ENCODE results near the gene OPRD1. TPM values are rescaled to one million over a fixed set of nuclear protein-coding genes. Genes with fewer than 3 reads are reported as not detected.

Gene OPRD1
- polyA plus RNA-seq, 1 experiment: not detected

DNA sequence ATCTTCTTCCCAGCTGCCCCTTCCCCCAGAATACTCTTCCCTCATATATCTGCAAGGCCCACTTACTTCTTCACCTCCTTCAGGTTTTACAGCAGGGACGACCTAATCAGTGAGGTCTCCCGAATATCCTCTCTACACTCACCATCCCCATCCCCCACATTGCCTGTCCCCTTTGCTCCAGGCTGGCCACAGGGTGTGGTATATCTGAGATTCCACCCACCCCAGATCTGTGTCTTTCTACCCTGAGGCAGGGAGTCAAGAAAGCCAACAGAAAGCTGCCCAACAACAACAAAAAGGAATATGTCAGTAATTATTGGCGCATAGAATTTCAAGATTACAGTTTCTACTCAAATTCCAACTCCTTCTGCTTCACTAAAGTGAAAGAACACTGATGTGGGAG lies 30.0 kb upstream of the OPRD1 start:
- Histone ChIP-seq H3K27me3 (ENCODE audit: control insufficient read depth, insufficient read depth, low read length) (no peaks in the 10 kb centered on the region), H3K36me3 (ENCODE audit: control insufficient read depth, insufficient read depth, low read length) (no peaks in the 10 kb centered on the region), H3K4me3 (ENCODE audit: low read depth, low read length) (no peak overlapping the region)
- TF ChIP-seq CTCF (IDR thresholded peaks at IDR 0.05; ENCODE audit: insufficient read depth, low read depth, low read length): no peak
- ChIA-PET CTCF (interaction anchor here (0.6 to 11.7 kb wide), 4 partner anchors 46 to 96 kb away, joined by 3 to 276 read pairs (median 16); no protein-coding TSS in a partner anchor), POLR2A (interaction anchor here (0.8 kb wide), 1 partner anchor 181 kb away, joined by 3 read pairs; no protein-coding TSS in a partner anchor)
- no peak for DNase-seq (ENCODE audit: low read depth)

GRCh38 chr1:28783363-28783762 lies 28.6 kb upstream of the OPRD1 start:
- DNase-seq (ENCODE audit: low read depth): no peak
- Histone ChIP-seq H3K27me3 (ENCODE audit: control insufficient read depth, insufficient read depth, low read length) (no peaks in the 10 kb centered on the region), H3K36me3 (ENCODE audit: control insufficient read depth, insufficient read depth, low read length) (no peaks in the 10 kb centered on the region), H3K4me3 (ENCODE audit: low read depth, low read length) (no peak overlapping the region)
- POLR2A ChIA-PET: no interaction called here
- no peak for TF ChIP-seq CTCF (IDR thresholded peaks at IDR 0.05; ENCODE audit: insufficient read depth, low read depth, low read length)
- CTCF ChIA-PET: interaction anchor here (0.7 to 11.7 kb wide), 7 partner anchors 8 to 258 kb away, joined by 3 to 276 read pairs (median 6); partner anchors contain the start of gene TAF12

GRCh38 chr1:28789412-28789811 lies 22.6 kb upstream of the OPRD1 start:
- H3K36me3 ChIP-seq (ENCODE audit: control insufficient read depth, insufficient read depth, low read length): no peaks in the 10 kb centered on the region
- no peak for DNase-seq (ENCODE audit: low read depth)
- no peak for TF ChIP-seq CTCF (IDR thresholded peaks at IDR 0.05; ENCODE audit: insufficient read depth, low read depth, low read length)
- peaks cover 4% of the 10 kb centered on the region; the same call in 1 of the 2 replicates for H3K27me3 ChIP-seq (ENCODE audit: control insufficient read depth, insufficient read depth, low read length)
- ChIA-PET POLR2A (no interaction called here), CTCF (no interaction called here)
- H3K4me3 ChIP-seq (ENCODE audit: low read depth, low read length): no peak overlapping the region

GRCh38 chr1:28789816-28790215 lies 22.2 kb upstream of the OPRD1 start:
- CTCF ChIA-PET: interaction anchor here (11.6 kb wide), 1 partner anchor 87 kb away, joined by 70 read pairs; no protein-coding TSS in a partner anchor

More at GRCh38 chr1:28789816-28790215, 22.2 kb upstream of the OPRD1 start:
- H3K4me3 ChIP-seq (ENCODE audit: low read depth, low read length): no peak overlapping the region
- no peak for TF ChIP-seq CTCF (IDR thresholded peaks at IDR 0.05; ENCODE audit: insufficient read depth, low read depth, low read length)
- DNase-seq (ENCODE audit: low read depth): no peak
- POLR2A ChIA-PET: no interaction called here
- peaks cover 4% of the 10 kb centered on the region; the same call in 1 of the 2 replicates for H3K27me3 ChIP-seq (ENCODE audit: control insufficient read depth, insufficient read depth, low read length)
- H3K36me3 ChIP-seq (ENCODE audit: control insufficient read depth, insufficient read depth, low read length): no peaks in the 10 kb centered on the region
